NOMO-1 treated with dmso at 0.1 percent for 144 hours (cell line): ENCODE results near the gene ZNF396.

Experiments
- DNase-seq: peaks from one replicate; lab custom pipeline; 2025; ENCODE audit not compliant: unreplicated experiment; lab: John Stamatoyannopoulos, UW

ZNF396 gene

DNA sequence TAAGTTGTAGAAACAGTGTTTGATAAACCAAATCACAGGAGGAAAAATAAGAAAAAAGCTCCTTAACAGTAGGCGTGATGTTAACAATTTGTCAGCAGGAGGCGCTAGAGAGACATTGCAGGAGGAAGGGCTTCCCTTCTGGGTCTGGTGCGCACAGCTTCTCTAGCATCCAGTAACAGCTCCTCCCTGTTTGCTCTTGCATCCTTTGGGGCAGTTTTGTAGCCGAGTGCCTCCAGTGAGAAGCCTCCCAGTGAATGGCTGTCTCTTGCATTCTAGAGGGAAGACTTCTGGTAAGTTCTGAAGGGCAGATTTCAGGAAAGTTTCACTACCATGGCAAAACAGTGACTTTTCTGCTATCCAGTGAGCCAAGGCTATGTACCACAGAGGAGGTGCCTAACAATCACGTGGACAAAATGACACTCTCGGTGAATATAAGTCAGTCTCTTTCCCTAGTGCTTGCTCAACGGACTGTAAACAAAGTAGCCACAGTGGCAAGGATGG, 9.5 kb upstream of the ZNF396 start:
- DNase-seq = peak; percentile 59

DNA sequence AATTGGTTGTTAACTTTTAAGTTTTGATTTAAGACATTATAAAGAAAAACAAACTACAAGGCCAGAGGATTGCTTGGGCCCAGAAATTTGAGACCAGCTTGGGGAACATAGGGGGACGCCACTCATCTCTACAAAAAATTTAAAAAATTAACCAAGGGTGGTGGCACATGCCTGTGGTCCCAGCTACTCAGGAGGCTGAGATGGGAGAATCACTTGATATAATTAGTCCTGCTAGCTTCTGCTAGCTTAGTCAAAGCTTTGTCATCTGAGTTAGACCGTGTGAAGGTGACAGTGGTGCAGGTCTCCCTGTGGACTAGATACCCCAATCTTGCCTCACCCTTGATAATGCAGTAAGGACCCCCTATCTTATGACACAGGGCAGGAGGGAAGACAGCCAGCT, 6.0 kb upstream of the ZNF396 start:
- no peak for DNase-seq

DNA sequence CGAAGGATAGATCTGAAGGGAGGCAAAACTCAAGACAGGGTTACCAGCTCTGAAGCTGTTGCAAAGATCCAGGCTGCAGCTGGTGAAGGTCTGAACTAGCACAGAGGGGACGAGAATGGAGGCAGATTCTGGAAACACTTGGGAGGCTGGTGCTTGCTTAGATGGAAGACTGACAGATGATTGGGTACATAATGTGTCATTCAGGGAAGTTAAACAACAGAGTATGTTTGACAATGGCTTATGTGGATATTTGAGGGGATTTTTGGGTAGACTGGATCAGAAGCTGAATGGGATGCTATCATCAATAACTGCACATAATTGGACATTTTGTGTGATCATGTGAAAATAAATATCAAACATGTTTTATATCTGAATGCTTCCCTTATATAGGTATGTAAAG, 2.3 kb upstream of the ZNF396 start:
- DNase-seq = no peak

DNA sequence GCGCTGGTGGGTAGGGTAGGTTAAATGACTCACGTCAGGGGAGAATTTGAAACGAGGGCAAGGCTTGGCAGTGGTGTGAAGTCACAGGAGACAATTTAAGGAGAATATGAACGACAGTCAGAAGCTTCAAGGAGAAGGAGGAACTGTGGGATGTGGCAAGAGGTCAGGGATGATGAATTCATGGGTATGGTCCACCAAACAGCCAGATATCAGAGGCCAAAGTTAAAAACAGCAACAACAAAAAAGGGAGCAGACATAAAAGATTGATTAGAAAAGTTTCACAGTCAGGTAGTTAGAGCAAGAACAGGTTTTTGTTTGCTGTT, 1.4 kb upstream of the ZNF396 start:
- no peak for DNase-seq

DNA sequence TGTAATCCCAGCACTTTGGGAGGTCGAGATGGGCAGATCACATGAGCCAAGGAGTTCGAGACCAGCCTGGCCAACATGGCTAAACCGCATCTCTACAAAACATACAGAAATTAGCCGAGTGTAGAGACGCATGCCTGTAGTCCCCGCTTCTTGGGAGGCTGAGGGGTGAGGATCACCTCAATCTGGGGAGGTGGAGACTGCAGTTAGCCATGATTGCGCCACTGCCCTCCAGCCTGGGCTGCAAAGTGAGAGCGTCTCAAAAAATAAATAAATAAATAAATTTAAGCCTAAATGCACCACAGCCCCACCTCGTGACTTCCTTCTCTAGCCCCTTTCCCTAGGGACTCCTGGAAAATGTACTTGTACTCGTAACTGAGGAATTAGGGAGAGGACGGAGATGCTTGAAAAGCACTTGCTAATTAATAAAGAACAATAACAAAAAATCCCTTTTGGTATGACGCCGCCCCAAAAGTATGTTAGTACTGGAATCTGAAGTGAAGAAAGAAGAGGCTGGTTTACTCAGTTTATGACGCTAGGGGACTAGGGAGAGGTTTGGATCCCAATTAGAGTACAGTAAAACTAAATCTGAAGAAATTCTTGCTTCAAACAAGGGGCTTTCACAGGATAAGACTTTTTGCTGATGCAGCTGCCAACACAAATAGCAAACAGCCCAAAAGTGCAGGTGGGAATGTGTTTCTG, 887 bp upstream of the ZNF396 start:
- DNase-seq = no peak

DNA sequence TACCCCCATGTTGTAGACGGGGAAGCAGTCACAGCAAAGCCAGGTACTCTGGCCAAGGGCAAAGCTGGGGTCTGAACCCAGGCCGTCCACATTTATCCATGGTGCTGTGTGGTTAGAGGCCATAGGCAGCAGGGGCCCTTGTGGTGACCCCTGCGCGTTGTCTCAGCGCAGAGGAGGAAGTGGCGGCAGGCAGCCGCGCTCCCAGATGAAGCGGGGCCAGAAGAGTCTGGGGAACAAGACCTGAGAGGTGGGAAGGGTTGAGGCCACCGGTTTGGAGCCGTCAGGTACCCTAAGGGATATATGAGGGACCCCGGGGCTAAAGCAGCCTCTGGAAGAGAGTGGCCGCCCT, 770 bp downstream of the ZNF396 start:
- DNase-seq = peak; percentile 34

DNA sequence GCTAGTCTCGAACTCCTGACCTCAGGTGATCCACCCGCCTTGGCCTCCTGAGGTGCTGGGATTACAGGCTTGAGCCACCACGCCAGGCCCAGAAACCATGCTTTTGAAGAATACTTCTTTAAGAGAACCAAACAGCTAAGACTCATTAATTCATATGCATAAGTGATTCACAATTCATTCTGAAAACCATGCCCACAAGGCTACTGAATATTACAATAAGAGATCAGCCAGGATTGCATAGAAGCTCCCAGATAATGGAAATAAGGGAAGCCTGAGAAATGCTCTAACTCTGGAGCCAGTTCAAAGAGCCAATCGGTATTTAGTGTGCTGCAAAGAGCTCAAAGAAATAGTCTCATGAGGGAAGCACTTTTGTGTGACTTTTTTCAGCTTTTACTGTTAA, 2.4 kb downstream of the ZNF396 start:
- DNase-seq = no peak

DNA sequence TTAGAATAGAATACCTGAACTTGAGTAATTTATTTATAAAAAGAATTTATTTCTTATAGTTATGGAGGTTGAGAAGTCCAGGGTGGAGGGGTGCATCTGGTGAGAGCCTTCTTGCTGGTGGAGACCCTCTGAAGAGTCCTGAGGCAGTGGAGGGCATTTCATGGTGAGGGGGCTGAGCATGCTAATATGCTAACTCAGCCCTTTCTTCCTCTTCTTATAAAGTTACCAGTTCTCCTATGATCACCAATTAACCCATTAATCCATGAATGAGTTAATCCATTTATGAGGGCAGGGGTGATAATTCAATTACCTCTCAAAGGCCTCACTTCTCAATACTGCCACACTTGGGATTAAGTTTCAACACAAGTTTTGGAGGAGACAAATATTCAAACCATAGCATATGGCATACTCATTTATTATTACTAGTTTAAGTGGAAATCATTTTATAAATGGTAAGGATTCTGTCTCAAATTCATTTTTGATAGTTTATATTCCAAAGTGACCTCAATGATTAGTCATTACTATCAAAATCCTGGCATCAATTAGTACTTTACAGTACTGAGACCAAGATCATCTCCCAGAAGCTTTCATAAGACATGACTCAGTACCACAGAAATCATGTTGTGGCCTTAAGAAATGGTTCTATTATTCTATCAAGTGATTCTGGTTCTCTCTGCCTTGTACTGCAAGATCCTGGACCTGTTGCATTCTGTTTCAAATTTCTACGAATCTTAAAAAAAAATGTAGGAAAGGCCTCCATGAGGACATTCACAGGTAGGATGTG, 5.5 kb downstream of the ZNF396 start:
- DNase-seq = no peak

DNA sequence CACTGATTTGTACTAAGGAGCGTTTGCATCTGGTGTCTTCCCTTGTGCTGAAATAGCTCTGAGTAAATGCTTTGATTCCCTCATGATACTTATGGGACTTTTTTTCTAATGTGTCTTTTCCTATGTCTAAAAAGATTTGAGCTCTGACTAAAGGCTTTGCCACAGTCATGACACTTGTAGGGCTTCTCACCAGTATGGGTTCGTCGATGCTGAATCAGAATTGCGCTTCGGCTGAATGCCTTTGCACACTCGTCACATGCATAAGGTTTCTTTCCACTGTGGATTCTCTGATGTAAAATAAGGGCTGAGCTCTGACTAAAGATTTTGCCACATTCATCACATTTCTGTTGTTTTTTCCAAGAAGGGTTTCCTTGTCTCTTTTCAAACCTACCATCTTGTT, 8.0 kb downstream of the ZNF396 start:
- DNase-seq = no peak

DNA sequence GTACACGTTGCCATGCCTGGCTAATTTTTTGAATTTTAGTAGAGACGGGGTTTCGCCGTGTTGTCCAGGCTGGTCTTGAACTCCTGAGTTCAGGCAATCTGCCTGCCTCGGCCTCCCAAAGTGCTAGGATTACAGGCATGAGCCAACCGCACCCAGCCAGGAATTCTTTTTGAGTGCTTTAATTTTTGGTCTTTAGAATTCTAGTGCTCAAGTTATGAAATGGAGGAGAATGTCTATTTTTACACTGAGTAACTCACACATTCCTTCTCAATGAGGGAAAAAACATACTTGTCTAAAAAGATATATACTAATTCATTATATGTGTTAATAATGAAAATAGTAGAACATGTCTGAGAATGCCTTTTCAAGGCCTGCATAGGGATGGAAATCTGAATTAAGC, 8.5 kb downstream of the ZNF396 start:
- DNase-seq = no peak

DNA sequence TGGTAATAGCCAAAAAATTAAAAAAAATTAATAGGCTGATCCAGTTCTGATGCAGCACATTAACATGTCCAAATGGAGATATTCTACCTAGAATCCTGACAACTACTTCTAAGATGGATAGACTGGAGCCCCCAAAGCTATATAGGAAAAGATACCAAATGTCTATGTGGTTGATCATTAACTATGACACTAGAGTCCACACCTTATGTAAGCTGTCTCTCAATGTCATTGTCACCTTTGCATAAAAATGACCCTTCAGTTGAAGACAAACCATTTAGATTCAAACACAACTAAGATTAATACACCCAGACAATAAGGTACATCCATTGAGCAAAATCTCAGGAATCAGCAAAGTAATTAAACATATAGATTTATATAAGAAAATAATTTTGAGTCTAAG, 14.6 kb downstream of the ZNF396 start:
- DNase-seq = no peak

DNA sequence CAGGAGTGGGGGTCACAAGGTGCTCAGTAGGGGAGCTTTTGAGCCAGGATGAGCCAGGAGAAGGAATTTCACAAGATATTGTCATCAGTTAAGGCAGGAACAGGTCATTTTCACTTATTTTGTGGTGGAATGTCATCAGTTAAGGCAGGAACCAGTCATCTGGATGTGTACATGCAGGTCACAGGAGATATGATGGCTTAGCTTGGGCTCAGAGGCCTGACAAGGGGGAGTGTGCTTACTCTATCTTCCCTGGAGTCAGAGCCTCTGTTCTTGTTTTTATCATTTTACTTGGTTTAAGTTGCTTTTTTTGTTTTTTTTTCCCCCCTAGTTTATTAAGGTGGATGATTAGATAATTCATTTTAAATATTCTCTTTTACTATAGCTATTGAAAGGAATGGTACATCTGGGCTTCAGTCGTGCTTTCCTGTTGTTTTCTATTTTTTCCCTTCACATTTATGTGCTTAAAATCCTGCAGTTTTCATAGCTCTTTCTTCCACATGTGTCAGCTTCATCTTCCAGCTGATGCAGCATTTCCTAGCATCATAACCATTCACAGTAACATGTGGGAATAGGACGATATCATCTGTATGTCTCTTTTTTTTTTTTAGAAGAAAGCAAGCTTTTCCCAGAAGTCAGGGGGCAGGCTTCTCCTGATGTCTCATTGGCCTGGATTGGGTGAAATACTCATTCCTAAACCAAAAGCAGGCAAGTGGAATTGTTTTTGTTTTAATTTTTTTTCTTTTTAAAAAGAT, 15.4 kb downstream of the ZNF396 start:
- no peak for DNase-seq

DNA sequence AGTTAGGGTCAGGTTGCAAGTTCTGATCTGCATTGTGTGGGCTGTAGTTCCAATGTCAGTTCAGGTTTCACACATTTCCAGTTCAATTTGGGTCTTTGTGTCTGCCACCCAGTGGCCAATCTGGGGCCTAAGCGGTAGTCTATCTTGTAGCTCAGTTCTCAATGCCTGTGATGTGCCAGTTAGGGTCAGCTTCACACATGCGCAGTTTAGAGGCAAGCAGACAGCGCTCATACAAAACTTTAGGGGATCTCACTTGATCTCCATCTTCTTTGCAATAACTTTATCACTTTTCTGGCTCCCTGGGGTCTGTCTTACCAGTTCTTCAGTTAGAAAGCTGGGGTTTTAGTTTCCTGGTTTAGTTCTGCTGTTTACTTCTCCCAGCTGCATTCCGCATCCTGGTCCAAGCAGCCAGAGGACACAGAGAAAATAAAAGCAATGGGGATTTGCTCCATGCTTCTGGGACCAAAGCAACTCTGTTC, 22.0 kb downstream of the ZNF396 start:
- peak; percentile 14 for DNase-seq

DNA sequence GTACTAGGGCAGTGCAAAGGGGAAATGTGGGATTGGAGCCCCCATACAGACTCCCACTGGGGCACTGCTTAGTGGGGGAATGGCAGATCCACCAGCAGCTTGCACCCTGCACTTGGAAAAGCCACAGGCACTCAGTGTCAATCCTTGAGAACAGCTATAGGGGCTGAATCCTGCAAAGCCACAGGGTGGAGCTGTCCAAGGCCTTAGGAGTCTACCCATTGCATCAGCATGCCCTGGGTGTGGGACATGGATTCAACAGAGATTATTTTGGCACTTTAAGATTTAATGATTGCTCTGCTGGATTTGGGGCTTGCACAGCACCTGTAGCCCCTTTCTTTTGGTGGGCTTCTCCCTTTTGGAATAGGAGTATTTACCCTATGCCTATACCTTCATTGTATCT, 24.4 kb downstream of the ZNF396 start:
- DNase-seq = no peak

DNA sequence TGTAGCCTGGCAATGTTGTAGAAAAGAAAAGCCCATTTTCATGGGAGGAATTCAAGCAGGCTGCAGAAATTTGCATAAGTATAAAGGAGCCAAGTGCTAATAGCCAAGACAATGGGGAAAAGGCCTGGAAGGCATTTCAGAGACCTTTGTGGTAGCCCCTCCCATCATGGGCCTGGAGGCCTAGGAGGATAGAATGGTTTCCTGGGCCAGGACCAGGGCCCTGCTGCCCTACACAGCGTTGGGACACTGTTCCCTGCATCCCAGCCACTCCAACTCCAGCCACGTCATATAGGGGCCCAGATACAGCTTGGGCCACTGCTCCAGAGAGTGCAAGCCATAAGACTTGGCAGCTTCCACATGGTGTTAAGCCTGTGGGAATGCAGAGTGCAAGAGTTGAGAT, 24.9 kb downstream of the ZNF396 start:
- DNase-seq = no peak

DNA sequence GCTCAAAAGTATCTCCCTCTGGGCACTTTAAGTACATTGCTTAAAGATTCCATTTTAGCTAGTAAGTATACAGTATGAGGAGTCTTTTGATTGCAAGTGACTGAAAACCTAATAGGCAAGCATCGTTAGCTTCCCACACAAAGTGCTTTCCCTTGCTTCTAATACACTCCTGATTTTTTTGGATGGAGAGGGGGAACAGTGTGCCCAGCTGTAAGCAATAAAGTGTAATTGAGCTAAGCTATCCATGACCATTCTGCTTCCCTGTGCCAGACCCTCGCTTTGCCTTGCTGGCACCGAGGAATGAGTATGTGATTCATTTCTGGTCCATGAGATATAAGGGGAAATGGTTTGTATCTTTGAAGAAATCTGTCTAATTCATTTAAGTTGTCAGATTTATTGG, 29.1 kb downstream of the ZNF396 start:
- DNase-seq = no peak

DNA sequence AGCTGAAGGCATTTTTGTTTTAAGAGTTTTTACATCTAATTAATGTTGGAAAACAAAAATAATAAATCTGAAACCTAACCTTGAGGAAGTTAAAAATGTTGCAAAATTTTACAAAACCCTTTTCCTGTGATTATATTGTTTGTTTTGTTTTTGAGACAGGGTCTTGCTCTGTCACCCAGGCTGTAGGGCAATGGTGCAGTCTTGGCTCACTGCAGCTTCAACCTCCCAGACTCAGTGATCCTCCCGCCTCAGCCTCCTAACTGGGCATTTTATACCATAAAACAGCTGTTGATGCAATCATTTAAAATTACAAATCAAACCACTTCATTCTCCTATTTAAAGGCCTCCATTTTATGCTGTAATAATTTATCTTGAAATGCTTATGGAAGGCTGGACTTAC, 31.2 kb downstream of the ZNF396 start:
- DNase-seq = no peak

DNA sequence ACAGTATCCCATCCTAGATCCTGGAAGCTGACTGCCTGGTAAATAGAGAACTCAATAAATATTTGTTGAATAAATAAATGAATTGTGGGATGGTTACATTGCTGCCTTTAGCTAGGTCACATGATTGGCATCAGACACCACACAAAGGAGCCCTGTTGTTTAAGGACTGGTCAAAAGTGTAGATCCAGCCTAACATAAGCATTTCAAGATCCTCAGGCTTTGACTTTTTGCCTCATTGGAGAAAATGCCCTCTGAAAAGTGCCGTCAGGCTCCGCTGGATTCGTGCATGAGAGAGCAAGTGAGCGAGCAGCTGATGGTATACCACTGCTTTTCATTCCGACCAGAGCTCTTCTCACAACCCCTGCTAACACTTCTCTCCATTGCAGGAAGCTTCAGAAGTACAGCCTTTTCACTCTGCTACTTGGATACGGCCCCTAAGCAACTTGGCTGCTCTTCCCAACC, 31.6 kb downstream of the ZNF396 start:
- no peak for DNase-seq

DNA sequence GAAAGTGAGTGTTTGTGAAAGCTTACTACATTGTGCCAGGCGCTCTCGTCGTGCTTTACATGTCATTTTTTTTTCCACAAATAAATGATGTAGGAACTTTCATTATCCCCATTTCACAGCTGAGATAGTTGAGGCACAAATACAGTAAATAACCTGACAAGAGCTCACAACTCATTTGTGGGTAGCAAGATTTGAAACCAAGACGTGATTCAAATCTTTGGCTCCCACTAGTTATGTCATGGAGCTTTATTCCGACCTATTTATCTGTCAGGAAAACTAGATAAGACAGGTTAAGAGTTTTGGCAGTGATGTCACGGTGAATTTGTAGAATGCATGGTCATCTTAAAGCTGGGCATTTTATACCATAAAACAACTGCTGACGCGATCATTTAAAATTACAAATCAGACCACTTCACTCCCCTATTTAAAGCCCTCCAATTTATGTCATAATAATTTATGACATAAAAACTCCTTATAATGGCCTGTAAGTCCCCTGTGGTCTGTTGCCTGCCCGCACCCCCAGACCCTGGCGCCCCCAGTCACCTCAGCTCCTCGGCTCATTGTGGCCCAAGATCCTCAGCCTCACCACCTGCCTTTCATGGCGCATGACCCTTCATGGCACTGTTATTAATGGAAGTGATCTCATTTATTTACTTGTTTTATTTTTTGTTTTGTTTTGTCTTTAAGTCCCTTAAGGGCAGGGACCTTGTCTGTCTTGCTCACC, 32.2 kb downstream of the ZNF396 start:
- no peak for DNase-seq

DNA sequence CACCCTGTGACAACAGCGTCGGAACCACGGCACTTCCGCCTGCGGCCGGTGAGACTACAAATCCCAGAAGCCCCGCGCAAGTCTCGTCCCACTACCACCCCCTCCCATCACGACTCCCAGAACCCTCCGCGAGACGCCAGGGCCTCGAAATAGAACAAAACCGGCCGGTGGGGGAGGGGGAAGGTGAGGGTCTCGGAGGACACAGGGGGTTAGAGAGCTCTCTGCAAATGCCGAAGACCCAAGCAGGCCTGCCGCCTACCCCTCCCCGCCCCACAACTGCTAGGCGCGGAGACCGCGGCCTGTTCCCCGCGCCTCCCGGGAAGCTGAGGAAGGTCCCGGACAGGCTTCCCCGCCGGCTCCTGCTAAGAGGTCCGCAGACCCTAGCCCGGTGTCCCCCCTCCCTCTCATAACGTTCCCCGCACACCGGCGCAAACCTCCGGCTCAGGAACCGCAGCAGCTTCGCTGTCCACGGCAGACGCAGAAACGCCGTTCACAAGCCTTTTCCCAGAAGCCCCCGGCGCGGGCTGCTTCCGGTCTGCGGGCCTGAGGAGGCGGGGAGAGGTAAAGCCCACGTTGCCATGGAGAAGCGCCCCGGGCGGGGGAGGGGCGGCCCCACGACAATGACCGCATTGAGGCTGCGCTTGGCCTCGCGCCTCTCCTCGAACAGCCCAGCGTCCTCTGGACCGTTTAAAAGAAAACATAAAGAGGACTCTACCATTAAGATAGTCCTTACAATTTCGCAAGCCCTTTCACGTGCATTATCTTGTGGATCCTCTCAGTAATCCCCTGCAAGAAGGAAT, 33.0 kb downstream of the ZNF396 start, which contains the start of gene ZNF24:
TSS of gene ZNF24 (minus strand) at position 485 of the 800 bp plus-strand sequence. CDS start 3,770 bp downstream, outside the sequence.
- peak; percentile 94 for DNase-seq
